GM18502 (cell line): Measurements from ENCODE around the gene PPP3CA.

Source experiments
- ATAC-seq: cut with Tn5 transposase; IDR thresholded peaks from one replicate; pipeline ENCODE4 v1.9.1; 2021; ENCODE audit warnings: mild to moderate bottlenecking; ENCODE audit not compliant: unreplicated experiment, poor library complexity

Gene PPP3CA

DNA sequence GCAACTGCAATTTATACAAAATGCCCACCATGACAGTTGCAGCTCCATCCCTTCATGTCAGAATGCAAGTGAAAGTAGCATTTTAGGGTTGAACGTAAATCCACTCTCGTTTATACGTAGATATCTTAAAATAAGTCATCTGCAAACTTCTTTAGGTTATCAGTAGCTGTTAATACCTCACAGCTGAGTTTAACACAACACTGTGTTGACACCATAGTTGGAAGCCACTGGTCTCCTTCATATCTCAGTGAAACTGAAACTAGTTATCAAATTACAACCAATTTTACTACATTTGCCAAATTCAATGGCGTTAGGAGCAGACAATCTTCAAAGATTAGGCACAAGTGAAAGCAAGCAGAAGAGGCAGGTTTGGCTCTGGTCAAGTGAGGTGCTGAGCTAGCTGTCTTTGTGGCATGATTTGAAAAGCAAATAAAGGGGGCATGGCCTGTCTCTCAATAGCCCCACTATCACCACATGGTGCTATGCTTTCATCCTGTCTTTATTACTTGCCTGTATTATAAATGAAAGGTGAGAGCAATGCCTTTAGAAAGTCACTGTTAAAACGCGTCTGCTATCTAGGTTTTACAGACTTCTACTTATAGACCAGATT, 12.3 kb downstream of the PPP3CA start:
- ATAC-seq: peak; percentile 75

DNA sequence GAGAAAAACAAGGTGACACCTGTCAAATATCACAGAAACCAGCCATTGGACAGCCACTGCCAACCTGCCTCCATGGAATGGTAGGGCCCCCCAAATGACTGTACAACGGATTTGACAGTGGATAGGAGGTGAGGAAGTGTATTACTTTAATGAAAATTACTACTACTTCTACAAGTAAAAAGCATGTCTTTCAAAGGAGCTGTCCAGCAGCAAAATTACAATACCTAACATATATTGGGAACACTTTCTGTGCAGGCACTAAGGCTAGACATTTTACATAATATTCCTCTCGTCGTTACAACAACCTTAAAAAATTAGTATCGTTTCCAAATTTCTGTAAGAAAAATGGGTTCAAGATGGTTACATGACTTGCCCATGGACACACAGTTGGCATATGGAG, 14.9 kb downstream of the PPP3CA start:
- ATAC-seq: no peak

DNA sequence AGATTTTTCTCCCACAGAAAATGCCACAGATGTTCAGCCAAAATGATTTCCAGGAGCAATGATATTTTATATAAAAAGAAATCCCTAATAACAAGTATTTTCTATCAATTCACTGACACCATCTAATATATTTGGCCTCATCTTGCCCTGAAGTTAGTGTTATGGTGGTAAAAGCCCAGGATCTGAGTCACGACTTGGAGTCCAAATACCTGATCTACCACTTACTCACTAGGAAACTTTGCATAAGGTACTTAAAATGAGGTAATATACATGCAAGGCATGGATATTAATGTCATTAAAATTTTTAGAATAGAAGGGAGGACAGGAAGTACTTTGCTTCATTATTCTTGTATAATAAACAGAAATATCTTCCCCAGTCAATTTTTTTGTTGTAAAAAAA, 16.3 kb downstream of the PPP3CA start:
- no peak for ATAC-seq

DNA sequence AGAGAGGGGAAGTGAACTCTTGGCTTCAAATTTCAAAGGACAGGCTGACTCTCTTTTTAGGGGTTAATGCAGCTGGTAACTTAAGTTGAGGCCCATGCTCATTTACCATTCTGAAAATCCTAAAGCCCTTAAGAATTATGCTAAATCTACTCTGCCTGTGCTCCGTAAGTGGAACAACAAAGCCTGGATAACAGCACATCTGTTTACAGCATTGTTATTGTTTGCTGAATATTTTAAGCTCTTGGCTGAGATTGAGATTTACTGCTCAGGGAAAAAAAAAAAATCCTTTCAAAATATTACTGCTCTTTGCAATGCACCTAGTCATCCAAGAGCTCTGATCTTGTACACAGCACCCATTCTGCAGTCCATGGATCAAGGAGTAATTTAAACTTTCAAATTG, 17.7 kb downstream of the PPP3CA start:
- ATAC-seq: no peak

DNA sequence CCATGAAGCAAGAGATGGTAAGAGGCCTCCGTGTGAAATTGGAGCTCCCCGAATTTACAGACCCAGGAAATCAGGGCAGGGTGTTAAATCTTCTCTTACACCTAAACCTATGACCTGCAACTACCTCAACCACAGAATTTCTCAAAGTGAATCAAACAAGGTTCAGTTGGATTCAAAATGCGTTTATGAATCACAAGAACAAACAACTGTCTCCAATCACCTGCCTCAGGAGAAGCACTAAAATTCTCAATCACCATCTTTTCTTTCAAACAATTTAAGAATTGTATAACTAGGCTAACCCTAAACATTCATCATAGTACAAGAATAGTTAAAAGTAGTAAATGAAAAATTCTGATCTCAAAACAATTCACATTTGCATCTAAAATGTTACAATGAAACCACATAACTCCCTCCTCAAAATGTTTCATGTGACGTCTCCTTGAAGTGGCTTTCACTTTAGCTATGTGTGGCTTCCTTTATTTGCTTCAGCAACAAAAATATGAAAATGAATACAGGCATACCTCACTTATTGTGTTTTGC, 19.2 kb downstream of the PPP3CA start:
- ATAC-seq: peak; percentile 91

DNA sequence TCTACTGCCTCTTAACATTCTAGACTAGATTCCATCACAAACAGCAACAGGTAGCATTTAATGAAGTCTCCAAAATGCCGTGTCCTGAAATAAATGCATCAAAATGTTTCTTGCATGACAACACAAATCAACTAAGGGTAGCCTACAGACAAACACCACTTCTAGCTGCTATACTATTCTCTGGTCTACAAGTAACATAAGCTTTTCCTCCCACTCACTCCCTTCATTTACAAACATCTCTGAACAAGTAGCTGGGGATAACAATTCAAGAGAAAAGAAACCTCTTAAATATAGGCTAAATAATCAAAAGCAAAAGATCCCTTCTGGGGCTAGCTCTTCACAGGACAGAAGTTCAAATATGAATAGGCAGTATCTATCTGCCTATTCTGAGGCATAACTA, 20.8 kb downstream of the PPP3CA start:
- ATAC-seq: no peak

DNA sequence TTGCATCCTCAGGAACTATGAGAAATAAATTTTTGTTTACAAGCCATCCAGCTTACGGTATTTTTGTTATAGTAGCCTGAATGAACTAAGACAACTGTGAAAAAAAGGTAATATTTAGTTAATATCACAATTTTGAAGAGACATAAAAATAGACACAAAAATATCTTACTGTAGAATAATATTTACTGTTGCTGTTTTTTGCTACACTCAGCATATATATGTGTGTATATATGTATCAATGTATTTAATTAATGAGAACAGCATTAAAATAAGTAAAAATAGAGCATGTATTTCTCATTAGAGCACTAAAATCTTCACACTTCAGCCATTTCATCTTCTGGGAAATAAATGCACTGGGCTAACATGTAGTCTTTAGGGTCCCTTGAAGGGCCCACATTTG, 24.6 kb downstream of the PPP3CA start:
- ATAC-seq: no peak

DNA sequence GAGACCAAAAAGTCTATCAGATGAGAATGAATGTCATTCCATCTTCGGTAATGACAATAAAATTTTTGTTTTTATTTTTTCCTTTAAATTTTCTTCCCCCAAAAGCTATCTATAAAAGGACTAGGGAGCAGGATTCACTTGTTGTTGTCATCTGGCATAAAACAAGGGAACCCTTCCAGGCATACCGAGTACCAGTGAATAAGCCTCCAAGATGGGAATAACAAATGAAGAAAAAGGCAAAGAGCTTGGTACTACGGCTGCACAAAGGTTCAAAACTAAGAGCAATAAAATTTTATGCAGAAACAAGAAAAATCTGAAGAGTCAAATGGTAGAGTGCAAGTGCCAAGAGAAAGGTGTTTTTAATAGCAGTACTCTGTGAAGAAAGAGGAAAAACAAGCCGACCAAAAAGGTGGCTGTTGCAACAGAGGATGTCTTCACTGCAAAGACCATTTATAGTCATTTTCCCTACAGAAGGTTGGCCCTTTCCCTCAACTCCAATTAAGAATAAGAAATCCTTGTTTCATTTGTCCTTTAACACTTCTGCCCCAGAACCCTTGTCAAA, 25.8 kb downstream of the PPP3CA start:
- ATAC-seq: no peak

DNA sequence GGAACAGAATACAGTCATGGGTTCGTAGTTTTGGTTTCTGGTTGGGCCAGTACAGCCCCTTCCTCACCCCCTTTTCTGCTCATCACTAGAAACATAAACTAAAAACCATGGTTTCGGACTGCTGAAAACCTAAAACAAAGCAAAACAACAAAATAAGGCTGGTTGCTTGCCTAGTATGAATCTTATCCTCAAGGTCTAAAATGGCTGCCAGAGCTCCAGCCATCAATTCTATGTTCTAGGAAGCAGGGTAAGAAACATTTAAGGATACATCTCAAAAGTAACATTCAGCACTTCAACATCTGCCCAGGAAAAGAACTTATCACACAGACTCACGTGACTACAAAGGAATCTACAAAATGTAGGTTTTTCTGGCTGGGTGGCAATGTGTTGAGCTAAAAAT, 31.5 kb downstream of the PPP3CA start:
- ATAC-seq: no peak

DNA sequence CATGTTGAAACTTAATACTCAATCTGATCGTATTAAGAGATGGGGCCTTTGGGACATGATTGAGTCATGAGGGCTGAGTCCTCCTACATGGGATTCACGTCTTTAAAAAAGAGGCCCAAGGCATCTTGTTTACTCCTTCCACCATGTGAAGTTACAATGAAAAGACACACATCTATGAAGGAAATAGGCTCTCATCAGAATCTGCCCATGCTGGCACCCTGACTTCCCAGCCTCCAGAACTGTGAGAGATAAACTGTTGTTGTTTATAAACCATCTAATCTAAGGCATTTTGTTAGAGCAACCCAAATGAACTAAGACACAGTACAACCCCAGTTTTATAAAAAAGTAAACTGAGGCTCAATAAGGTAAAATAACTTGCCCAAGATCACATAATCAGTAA, 32.3 kb downstream of the PPP3CA start:
- ATAC-seq: no peak

DNA sequence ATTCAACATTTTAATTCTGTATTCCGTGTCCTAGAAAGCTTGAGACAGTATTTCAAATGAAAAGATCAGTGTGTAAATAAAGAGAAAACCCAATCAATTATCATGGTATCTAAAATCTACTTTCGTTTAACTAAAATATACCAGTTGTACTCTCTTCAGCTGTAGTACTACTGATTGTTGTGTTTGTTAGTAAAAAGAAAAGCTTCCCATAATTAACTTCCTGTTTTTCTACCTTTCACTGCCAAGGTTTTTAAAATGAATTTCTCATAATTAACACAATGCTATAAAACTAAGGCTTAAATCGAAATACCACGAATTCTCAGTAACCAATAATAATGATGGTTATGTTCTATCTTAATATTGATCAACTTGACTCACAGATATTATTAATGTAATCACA, 37.4 kb downstream of the PPP3CA start:
- ATAC-seq: no peak

DNA sequence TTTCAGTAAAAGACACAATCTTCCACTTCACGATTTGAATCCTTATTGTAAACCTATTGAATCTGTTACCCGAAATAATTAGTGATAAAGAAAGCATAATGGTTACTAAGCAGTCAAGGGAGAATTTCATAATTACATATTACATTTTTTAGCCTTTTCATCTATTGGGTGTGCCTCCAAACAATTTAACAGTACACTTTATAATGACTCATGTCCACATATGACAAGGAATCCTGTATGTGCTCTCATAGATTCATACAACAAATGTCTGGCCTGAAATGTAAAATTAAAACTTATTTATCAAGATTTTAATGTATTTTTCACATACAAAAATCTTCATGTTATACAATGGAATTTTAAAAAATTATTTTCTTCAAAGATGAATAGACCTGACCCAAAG, 39.4 kb downstream of the PPP3CA start:
- ATAC-seq: no peak

DNA sequence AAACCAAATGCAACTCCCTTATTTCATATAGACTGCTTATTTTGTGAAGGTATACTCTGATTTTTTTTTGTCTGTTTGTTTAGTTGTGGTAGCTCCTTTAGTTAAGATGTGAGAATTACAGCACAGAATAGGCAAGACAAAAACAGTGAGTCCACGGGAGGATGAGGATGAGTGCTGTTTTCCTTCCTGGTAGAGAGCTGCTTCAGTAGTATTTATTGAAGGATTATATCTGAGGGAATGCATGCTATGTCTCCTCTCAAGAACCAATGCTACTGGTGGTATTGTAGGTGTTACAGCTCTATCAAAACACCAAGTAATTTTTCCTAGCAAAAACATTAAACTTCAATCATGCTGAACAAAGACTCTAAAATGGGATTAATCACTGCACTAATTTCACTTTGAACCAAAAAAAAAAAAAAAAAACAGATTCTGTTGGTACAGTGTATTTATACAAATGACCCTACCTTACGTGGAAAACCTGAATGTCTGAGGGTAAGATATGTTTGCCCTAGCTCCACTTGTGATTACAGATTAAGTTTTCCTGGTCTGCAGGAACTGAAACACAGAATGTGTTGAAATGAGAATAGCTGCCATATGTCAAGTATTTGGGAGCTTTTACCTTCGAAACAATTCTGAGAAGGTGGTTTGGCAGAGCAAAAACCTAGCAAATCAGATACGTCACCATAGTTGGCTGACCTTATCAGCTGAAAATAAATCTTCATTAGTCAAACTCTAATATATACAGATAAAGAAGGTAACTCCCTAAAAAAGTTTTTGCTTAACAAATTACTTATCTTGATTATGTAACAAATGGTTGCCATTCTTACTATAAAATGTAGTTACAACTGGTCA, 40.3 kb downstream of the PPP3CA start:
- peak; percentile 16 for ATAC-seq

DNA sequence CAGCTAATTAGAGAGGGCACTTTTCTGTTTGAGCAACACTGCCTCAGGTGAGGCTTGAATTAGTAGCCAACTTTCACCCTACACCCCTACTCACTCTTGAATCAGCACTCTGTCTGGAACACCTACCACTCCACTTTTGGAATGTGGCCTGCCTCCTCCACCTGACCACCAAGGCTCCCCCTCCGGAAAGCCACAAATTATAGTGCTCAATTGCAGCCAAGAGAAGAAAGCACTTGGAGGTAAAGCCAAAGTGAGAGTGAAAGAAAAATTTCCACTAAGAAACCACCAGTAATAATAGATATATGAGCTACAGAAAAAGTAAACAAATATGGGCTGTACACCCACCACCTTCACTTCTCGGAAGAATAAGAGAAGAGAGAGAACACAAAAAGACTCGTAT, 41.1 kb downstream of the PPP3CA start:
- ATAC-seq: peak; percentile 78

DNA sequence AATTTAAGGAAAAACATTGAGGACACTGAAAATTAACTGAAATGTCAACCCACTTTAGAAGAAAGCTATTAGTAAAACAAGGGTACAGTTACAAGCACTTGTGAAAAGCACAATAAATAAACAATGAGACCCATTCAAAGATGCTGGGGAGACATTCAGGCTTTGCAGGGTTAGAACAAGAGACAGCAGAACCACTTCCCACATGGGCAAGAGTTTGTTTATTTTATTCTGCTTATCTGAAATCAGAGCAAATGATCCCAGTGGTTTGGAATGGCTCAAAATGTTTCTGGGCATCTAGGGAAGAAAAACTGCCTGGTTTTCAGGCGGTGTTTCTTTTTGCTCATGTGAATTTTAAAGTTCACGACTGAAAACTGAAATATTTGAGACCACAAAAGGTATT, 42.4 kb downstream of the PPP3CA start:
- ATAC-seq: no peak

DNA sequence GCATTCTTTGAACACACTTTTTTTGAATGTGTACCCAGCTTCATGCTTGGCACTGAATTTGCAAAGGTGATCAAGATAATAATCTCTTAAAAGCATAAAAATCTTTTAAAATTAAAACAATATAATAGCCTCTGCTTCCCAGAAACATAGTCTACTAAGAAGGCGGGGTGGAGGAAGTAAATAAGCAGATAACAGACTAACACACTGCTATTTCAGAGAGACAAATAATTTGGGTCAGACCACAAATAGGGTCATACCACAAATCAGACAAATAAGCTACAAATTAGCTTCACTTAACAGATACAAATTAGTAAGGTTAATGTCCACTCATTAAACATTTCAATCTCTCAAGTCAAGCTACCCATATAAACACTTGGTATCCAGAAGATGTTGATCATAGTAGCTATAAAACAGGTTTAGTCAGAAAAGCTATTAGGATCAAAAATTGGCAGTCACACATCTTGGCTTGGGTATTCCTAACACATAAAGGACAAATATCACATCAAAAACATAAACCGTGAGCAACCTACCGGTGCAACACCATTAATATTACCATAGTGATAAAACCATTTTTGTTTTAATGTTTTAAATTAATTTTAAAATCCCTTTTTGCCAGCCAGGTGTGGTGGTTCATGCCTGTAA, 47.3 kb downstream of the PPP3CA start:
- no peak for ATAC-seq

DNA sequence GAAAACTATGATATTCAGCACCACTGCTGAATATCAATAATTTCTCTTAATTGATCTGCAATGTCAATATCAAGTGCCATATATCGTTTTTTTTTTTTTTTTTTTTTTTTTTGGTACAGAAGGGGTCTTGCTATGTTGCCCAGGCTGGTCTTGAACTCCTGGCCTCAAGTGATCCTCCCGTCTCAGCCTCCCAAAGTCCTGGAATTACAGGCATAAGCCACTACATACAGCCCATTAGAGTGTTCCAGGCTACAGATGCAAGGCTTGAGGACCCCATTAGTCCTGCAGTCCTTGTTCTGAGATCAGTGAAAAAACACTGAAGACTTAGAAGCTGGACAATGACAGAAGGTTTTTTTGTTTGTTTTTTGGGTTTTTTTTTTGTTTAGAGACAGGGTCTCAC, 48.3 kb downstream of the PPP3CA start:
- no peak for ATAC-seq

DNA sequence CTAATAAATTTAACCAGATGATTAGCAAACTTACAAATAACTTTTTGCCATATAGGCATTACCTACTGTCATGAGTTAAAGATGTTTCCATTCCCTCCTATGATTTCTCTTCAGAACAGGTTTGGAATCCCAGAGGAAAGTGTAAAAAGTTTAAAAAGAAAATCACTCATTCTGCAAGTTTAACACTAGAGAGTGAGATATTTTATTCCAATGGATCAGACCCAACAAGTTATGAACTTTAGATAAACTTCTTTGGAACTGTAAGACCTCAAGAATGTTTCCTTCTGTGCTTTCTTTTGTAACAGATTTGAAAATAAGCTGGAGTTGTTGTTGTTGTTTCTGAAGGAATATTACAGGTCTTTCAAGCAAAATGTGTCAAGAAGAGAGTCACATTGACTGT, 51.6 kb downstream of the PPP3CA start:
- no peak for ATAC-seq

DNA sequence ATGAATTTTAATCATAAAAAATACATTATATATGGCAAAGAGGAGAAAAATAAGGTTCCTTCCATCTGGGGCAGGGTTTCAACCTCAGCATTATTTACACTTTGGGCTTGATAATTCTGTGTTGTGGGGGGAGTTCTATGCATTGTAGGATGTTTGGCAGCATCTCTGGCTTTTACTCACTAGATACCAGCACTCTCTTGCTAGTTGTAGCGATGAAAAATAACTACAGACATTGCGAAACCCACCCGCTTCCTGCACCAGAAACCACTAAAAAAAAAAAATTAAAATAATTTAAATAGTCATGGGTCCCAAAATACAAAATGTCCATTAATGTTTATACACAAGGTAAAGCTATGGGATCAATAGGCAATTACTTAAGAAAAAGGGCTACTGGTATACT, 52.7 kb downstream of the PPP3CA start:
- no peak for ATAC-seq

DNA sequence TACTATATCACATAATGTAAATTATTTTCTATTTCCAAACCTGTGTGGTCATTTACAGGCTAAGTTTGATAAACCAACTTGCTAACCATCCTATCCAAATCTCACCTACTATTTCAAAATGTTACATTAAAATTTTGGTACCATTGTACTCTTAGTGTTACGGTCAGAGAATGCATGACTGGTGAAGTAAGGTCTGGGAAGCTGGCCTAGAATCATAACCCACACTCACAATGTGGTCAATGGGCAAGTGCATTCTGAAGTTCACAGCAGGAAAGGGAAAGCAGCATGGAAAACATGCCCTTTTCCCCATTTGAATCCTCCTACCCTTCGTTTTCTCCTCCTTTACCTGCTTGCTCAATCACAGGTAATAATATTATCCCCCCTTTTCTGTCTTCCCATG, 54.4 kb downstream of the PPP3CA start:
- ATAC-seq: no peak

DNA sequence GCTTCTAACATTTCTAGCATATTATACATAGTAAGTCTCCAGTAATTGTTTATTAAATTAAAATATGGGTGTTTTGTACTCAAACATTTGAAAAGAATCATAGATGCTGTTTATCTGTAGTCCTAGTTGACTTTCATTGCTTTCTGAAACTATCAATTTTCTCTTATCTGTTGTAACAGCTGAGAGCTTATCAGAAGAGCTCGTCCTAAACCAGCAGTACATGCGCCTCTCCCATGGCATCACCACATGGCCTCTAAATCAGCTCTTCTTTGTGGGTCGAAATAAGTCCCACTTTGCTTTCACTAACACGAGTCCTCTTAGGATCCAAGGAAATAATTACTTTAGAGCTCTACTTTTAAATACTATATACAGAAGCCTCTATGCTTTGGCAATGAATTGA, 55.1 kb downstream of the PPP3CA start:
- no peak for ATAC-seq
